Right lobe of liver (tissue), 6 donors: ENCODE data around the gene STC2. TPM values are rescaled to one million over a fixed set of nuclear protein-coding genes. Genes with fewer than 3 reads are reported as not detected.
A peak's percentile ranks its signal among the peaks of the same experiment; 100 is the strongest.
"Not testable (repeated sequence)": the region's sequence is repeated elsewhere in the genome, so short reads cannot be mapped to it uniquely, and the experiment has no call there.

Experiments
- ATAC-seq, 4 donors: fragments of 200-7000 bp; cut with Tn5 transposase; one replicate each; pipeline ENCODE4 v1.9.1; 2020; ENCODE audit warnings: mild to moderate bottlenecking in 4 of 4, moderate library complexity in 4 of 4
- DNase-seq, 3 donors: peaks; one replicate each; pipeline ENCODE4 v3.0.0-alpha.2; 2020
- H3K27ac ChIP-seq, 3 donors: fragments of 200-600 bp; one replicate each; pipeline ENCODE4 v1.8.0; 2022
- H3K27me3 ChIP-seq, 2 donors: fragments of 200-600 bp; one replicate each; pipeline ENCODE4 v1.8.0; 2022
- H3K36me3 ChIP-seq, 4 donors: fragments of 200-600 bp; sonication (generic) in 1 of 4; one replicate each; pipeline versions ENCODE4 v1.5.1 to v1.8.0; 2017 to 2022; ENCODE audit warnings: control low read depth in 1 of 4
- H3K4me1 ChIP-seq, 4 donors: fragments of 200-600 bp; sonication (generic) in 1 of 4; one replicate each; pipeline versions ENCODE4 v1.5.1 to v1.8.0; 2017 to 2022; ENCODE audit warnings: control low read depth in 1 of 4
- H3K4me3 ChIP-seq, 3 donors: fragments of 200-600 bp; one replicate each; pipeline ENCODE4 v1.8.0; 2022
- H3K9me3 ChIP-seq, 4 donors: fragments of 200-600 bp; sonication (generic) in 1 of 4; one replicate each; pipeline versions ENCODE4 v1.5.1 to v1.8.0; 2017 to 2022; ENCODE audit warnings: control low read depth in 1 of 4
- CTCF ChIP-seq, 4 donors: fragments of 200-600 bp in 3 of 4; fragments of 450-650 bp in 1 of 4; IDR thresholded peaks; one replicate each; pipeline versions ENCODE4 v1.5.1 to v1.8.0; 2016 to 2022; ENCODE audit warnings: antibody characterized with exemption in 4 of 4, mild to moderate bottlenecking in 2 of 4
- POLR2A ChIP-seq: fragments of 450-650 bp; IDR thresholded peaks from one replicate; pipeline ENCODE4 v1.6.1; 2017; ENCODE audit warnings: antibody characterized with exemption, mild to moderate bottlenecking
- WGBS: methylation state at CpG from one replicate; pipeline ENCODE4 v1.1.6; 2018; ENCODE audit warnings: low coverage, low lambda C conversion rate; ENCODE audit not compliant: insufficient coverage; ENCODE audit errors: missing lambda C conversion rate; 5-methylcytosine and 5-hydroxymethylcytosine counted together
- intact Hi-C, 2 donors: fragments of 100-400 bp; cut with DNase I; formaldehyde crosslinking; loops; one replicate each; pipeline versions ENCODE4 v1.11.2 to v1.14.1; 2022
- long read RNA-seq: library from polyadenylated mRNA; unstranded; transcript quantifications from one replicate; pipeline ENCODE4 v2.0.0, GENCODE V29; 2019
- total RNA-seq, 6 experiments: library from RNA; depleted of rRNA in 2 of 6; stranded (reverse); fragments of >200 nt in 2 of 6; fragmentation: NEBNext Ultra II Directional in 3 of 6; extraction: Animal tissue kit (Norgen Biotek cat#: 25700) in 3 of 6; gene quantifications; one replicate each; pipeline versions ENCODE4 v1.1.0 to v1.2.4, GENCODE V29; 2016 to 2023
- donor health status: DM: no; HTN: yes; CAD: no.
- donor health status: DM: no; HTN: no; CAD: no.
- donor health status: DM: no; HTN: no; CAD: no.
- donor health status: DM: no; HTN: yes; CAD: no.
- donor health status: DM: no; HTN: yes; CAD: no.

The STC2 gene
- 10 to 100 TPM in 1 of 6 experiments, 1 to 10 TPM in 2, under 1 TPM in 1, not detected in 2; 0.20 to 18.8 (median 3.4) TPM for total RNA-seq
- long read RNA-seq: 0 reads

- intact Hi-C loops: no loop called here
- H3K27me3 ChIP-seq: peaks cover 0 to 17% of the 10 kb centered on the region in 2 donors
- H3K9me3 ChIP-seq: no peaks in the 10 kb centered on the region
- peaks cover 0 to 20% (median 3%) of the 10 kb centered on the region in 4 donors for H3K4me1 ChIP-seq
- ATAC-seq: peak; percentile 22 to 71 (median 46)
- TF ChIP-seq CTCF (IDR thresholded peaks at IDR 0.05): no peak
- no peak for TF ChIP-seq POLR2A
- H3K27ac ChIP-seq: peak within 1 kb of the TSS in 1 of 3 donors; percentile 26
- DNase-seq: peak in 1 of 3 donors; percentile 91
- peak within 1 kb of the TSS; percentile 19 to 39 (median 26) for H3K4me3 ChIP-seq
- WGBS: under 1% methylated on average over 60 of the region's 72 CpGs
- no peaks in the 10 kb centered on the region for H3K36me3 ChIP-seq
These were observed at the start of gene STC2 for GRCh38 chr5:173327948-173328843. Gene STC2, minus strand, starts transcription at chr5:173328414. Its CDS starts 221 bp downstream, at chr5:173328193.

- H3K27me3 ChIP-seq: no peaks in the 10 kb centered on the region
- no peak for ATAC-seq
- 43% methylated on average over 2 of the region's 2 CpGs for WGBS
- H3K4me1 ChIP-seq: no peaks in the 10 kb centered on the region
- TF ChIP-seq POLR2A (no peak), CTCF (IDR thresholded peaks at IDR 0.05) (no peak)
- no peak overlapping the region for H3K27ac ChIP-seq
- peaks cover 0 to 3% (median 0%) of the 10 kb centered on the region in 4 donors for H3K9me3 ChIP-seq
- intact Hi-C loops: no loop called here
- no peak overlapping the region for H3K4me3 ChIP-seq
- no peaks in the 10 kb centered on the region for H3K36me3 ChIP-seq
- no peak for DNase-seq
These were observed 43.2 kb upstream of the STC2 start for GRCh38 chr5:173371400-173371799.

GRCh38 chr5:173363406-173363805, 35.2 kb upstream of the STC2 start:
- ATAC-seq, H3K27me3 ChIP-seq, DNase-seq, H3K4me1 ChIP-seq, H3K9me3 ChIP-seq, intact Hi-C loops, H3K36me3 ChIP-seq, H3K27ac ChIP-seq, H3K4me3 ChIP-seq: not testable (repeated sequence)
- WGBS: 71% methylated on average over 1 of the region's 1 CpG

- no peak for ATAC-seq
- DNase-seq: no peak
- Histone ChIP-seq H3K36me3 (no peaks in the 10 kb centered on the region), H3K27me3 (no peaks in the 10 kb centered on the region), H3K9me3 (no peaks in the 10 kb centered on the region), H3K4me3 (no peak overlapping the region), H3K27ac (no peak overlapping the region), H3K4me1 (no peaks in the 10 kb centered on the region)
- 65% methylated on average over 5 of the region's 5 CpGs for WGBS
- no peak for TF ChIP-seq CTCF (IDR thresholded peaks at IDR 0.05)
- no peak for TF ChIP-seq POLR2A
- intact Hi-C loops: no loop called here
These were observed 27.3 kb upstream of the STC2 start for GRCh38 chr5:173355561-173355960.

- Histone ChIP-seq H3K27ac (no peak overlapping the region), H3K27me3 (no peaks in the 10 kb centered on the region), H3K9me3 (no peaks in the 10 kb centered on the region), H3K36me3 (no peaks in the 10 kb centered on the region), H3K4me1 (no peaks in the 10 kb centered on the region), H3K4me3 (no peak overlapping the region)
- 88% methylated on average over 1 of the region's 2 CpGs for WGBS
- intact Hi-C loops: no loop called here
- ATAC-seq (no peak), DNase-seq (no peak)
- TF ChIP-seq CTCF (IDR thresholded peaks at IDR 0.05): no peak
- TF ChIP-seq POLR2A: no peak
These were observed 26.4 kb upstream of the STC2 start for GRCh38 chr5:173354645-173355044.
